Cortex of kidney (tissue), 1 donor: Measurements from ENCODE around the gene MYOM1.
"Not testable (repeated sequence)": the region's sequence is repeated elsewhere in the genome, so short reads cannot be mapped to it uniquely, and the experiment has no call there.

Experiments used
- DNase-seq: peaks from one replicate; lab custom pipeline; 2025; lab: John Stamatoyannopoulos, UW

Gene MYOM1

DNA sequence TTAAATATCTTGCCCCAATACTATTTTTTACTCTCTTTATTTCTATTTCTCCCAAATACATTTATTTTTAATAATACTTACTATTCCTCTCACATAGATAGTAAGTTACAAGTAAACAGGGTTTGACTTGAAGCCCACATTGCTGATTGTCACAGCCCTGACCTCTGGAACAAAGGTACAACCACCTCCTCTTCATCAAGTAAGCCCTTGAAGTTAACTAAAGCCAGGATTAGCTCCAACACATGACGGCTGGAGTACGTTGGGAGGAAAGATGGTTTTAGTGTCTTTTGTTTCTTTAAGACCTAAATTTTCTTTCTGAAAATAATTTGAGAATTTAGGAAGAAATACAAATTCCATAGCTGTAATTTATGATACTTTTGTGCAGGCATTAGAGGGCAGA, 949 bp downstream of the MYOM1 start:
- DNase-seq, result no peak

DNA sequence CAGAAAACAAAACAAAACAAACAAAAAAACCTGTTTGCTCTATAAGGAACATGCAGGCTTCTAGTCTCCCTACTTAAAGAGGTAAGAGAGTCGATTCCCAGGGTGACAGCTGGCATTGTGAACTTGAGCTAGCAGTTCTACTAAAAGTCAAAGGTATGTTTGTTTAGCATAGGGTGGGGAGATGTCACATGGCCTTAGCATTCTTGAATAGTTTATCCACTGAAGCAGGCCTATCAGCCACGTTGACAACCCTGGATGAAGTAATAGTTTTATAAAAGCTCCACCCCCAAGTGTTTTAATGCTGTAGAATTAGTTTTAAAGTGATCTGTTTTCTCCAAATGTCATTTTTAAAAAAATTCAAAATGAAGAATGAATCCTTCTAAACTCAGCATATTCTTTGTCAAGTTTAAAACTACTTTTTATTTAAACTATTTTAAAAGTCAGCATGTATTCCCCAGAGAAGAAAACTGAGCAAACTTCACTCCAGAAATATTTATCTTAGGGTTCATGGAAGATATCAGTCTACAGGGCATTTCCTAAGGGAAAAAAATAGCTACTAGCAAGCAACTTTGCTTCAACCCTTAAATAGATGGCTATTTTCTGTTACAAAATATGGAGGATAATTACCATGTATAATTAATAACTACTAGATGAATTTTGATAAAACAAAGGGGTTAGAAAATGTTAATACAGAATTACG, 1.7 kb downstream of the MYOM1 start:
- no peak for DNase-seq

- DNase-seq, result no peak
Observed at GRCh38 chr18:3216987-3217386, 2.8 kb downstream of the MYOM1 start.

DNA sequence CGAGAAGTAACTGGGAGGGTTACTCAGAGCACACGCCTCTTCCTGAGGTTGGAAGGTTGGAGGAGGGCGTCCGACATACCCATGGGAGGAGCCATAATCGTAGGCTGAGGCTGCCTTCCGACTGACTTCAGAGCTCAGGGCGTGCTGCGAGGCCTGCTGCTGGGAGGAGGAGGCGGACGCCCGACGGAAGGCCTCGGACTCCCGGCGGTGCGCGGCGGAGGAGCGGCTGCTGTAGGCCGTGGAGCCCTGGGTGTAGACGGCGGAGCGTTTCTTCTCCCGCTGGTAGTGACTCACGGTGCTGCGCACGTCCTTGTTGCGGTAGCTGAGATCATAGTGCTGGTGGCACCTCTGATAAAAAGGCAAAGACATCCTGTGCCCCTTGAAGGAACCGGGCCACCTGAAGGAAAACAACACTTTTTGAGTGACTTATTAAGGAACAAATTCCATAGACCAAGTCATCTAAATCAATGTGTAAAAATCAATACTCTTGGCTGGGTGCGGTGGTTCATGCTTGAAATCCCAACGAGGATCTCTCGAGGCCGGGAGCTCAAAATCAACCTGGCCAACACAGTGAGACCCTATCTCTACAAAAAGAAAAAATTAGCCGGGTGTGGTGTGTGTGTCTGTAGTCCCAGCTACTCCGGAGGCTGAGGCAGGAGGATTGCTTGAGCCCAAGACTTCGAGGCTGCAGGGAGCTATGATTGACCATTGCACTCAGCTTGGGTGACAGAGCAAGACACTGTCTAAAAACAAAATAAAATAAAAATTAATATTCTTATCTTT, 4.7 kb downstream of the MYOM1 start:
- no peak for DNase-seq

DNA sequence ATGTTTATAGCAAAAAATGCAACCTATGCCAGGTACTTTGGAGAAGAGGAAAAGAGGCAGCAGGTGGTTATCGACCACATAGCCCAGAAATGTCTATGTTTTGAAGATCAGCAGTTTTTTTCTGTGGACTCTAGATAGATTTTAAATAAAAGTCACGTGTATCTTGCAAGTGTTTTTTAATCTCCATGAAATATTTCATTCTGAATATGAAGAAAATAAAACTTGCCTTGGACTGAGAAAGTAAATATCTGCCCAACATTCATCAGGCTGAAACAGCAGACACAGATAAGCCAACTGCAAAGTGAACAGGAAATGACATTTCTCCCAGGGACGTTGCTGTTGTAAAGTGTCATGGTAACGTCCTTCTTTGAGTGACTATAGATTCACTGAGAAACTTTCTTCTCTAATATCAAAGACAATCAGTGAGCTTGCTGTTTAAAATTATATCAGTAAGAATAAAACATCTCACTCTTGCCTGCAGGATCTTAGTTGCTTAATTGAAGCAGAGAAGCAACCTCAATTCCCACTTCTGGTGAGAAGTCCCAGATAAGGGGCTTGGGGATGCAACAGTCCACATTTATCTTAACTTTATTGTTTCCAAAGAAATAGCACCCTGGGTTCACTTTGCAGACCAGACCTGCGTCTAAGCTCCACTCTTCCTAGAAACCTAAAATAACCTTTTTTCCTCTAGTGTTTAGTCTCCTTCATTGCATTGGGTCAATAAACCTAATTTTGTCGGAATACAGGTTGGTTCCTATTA, 6.3 kb downstream of the MYOM1 start:
- DNase-seq, result no peak

- DNase-seq, result no peak
Observed at GRCh38 chr18:3212657-3213056, 7.1 kb downstream of the MYOM1 start.

DNA sequence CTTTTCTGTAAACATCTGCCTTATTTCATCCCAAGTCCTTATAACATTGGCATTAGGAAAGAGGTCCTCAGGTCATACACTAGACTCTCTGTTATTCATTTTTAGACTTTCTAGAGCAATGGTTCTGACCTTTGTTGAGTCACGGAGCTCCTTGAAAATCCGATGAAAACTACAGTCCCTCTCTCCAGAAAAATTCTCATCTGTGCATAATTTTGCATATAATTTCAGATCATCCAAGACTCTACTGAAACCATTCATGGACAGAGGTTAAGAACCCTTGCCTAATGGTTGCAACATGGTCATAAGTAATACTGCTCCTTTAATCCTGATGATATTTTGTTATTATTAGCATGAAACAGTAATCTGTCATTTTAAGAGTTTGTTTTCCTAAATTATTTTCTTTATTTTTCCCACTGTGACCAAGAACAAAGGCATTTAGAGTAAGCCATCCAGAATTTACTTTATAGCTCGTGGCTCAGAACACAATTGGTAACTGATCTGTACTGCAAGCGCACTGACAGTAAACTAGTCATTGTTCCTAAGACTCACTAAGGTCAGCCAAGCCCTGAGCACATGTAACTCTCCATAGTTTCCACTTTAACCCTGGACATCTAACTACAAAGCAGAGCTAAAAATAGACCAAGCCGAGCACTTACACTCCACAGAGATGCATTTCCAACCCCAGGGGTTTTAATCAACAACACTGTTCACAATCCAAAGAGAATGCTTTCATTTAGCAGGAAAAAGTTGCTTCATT, 8.4 kb downstream of the MYOM1 start:
- DNase-seq, result no peak

GRCh38 chr18:3209859-3210569, 9.8 kb downstream of the MYOM1 start:
- no peak for DNase-seq

DNA sequence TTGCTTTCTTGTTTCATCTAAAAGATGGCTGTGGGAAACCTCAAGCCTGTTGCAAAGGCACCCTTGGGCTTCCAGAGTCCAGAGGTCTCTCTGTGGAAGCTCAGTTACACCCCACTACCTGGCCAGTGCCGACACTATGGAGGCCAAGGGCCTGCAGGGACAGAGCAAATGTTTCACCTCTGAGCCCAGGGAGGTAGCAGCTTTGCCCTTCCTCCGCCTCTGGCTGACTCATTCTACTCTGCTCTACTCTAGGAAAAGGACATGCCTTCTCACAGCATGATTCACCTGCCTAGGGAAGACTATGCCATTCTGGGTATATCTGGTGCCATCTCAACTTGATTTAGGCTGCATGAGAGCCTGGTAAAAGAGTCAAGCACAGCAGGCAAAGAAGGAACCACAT, 12.2 kb downstream of the MYOM1 start:
- DNase-seq, result no peak

- no peak for DNase-seq
Observed at GRCh38 chr18:3205239-3205638, 14.5 kb downstream of the MYOM1 start.

DNA sequence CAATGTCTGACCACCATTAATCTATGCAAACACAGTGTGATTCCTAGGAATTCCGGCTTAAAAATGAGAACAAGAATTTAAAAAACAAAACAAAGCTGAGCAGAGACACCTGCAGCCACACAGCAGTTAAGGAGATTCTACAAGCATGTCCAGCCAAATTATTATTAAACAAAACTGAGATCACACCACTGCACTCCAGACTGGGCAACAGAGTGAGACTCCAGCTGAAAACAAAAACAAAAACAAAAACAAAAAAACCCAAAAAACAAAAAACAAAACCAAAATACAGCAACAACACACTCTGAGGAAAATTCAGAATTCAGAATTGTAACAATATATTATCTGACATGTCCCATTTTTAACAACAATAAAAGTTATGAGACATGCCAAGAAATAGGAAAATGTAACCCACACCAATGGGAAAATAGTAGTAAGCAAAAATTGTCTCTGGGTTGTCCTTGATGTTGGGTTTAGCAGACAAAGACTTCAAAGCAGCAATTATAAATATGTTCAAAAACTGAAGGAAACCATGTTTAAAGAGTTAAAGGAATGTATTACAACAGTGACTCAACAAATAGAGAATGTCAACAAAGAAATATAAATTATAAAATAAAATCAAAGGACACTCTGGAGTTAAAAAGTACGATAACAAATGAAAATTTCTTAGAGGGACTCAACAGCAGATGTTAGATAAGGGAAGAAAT, 19.7 kb downstream of the MYOM1 start:
- no peak for DNase-seq

DNA sequence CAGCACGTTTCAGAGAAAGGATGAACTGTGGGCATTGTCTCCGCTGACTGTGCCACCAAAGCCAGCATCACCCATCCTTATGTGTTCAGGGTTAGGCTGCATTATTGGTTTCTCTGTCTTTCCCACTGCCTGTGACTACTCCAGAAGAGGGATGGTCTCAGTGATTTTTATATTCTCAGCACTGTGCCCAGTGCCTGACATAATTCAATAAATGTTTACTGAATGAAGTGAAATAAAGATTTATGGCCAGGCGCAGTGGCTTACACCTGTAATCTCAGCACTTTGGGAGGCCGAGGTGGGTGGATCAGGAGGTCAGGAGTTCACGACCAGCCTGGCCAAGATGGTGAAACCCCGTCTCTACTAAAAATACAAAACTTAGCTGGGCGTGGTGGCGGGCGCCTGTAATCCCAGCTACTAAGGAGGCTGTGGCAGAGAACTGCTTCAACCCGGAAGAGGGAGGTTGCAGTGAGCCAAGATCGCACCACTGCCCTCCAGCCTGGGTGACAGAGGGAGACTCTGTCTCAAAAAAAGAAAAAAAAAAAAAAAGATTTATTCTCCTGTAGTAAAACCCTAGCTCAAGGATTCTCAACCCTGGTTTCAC, 21.4 kb downstream of the MYOM1 start:
- DNase-seq, result not testable (repeated sequence)

DNA sequence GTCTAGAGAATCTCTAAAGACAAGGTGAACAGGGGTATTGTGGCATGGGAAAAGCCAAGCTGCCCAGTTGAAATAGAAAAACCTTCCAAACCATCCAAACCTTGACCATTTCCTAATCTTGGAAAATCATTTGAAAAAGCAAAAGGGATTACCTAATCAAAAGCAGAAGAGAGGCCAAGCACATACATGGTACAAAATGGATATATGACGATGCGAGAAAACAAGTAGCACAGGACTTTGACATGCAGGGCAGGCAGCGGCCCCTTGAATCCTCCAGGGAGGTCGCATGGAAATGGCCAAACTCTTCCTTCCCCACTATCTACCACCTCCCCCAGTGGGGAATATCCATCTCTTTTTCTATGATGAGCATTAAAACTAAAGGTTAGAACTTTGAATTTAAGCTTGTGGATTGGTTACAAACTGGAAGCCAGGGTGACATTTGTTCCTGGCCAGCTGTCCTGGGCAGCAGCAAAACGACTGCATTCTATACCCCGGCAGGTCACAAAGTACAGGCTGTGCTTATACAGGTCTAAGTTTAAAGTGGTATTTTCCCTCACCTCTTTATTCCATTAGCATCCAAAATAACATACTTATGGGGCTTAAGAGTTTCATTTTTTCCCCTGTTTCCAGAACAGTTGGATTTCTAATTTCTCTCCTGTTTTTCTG, 24.7 kb downstream of the MYOM1 start:
- no peak for DNase-seq

GRCh38 chr18:3193331-3193730, 26.4 kb downstream of the MYOM1 start:
- DNase-seq, result no peak

GRCh38 chr18:3192752-3193151, 27.0 kb downstream of the MYOM1 start:
- no peak for DNase-seq

DNA sequence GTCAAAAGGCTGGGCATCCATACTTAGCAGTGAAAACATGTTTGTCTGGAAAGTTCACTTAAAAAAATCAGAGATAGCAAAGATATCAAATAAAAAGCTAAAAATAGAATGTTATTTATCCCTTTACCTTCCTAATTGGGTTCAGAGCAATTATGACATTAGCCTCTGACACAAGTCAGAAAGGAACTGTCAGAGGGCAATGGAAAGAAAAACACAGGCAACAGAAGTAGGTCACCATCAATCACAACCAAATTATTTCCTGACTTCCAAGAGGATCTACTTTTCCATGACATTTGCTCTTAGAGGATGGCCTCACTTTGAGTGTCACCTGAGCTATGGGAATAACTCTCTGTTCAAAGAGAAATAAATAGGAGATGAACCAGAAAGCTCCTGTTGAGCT, 27.5 kb downstream of the MYOM1 start:
- DNase-seq, result no peak

DNA sequence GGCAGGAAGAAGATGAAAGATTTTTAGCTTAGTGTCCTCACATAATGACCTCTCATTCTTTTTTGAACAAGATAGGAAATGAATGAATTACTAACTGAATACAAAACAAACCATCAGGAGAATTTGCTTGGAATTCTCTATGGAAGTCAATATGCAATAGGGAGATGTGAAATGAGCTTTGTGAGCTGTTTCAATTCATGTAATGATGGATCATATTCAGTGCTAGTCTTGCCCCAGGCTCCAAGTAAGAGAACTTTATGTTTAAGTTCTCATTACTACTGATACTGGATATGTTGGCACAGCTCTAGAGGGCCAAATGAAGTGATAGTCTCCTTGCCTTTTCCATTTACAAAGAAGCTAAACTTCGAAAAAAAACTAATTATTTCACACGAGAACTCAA, 29.2 kb downstream of the MYOM1 start:
- no peak for DNase-seq

GRCh38 chr18:3189884-3190283, 29.9 kb downstream of the MYOM1 start:
- DNase-seq, result no peak

GRCh38 chr18:3186678-3187658, 32.8 kb downstream of the MYOM1 start:
- no peak for DNase-seq
